ENCODE data around the gene SCN5A. TPM values are rescaled to one million over a fixed set of nuclear protein-coding genes. Genes with fewer than 3 reads are reported as not detected.

Gene SCN5A
- total and polyA plus RNA-seq, 2 donors, result 1.1 to 3.1 TPM

DNA sequence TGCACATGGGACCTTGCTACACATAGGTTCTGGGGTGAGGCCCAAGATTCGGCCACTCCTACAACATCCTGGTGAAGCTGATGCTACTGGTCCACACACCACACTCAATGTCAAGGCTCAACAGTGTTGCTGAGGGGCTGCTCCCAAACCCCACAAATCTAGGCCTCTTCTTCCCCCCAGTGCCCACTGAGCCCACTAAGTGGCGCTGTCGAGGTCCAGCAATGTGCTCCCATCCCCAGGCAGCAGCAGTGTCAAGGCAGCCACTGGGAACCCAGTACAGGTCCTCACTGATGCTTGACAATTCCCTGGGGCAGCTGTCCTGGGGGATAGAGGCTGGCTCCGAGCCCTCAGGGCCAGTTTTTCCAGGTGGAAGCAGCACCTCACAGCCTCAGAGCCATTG lies 21.5 kb downstream of the SCN5A start:
- H3K4me3 ChIP-seq (ENCODE audit: low read depth, low read length), result no peak overlapping the region
- 65% methylated on average over 4 of the region's 4 CpGs for WGBS
- DNase-seq (ENCODE audit: extremely low spot score), result no peak
- H3K4me1 ChIP-seq (ENCODE audit: insufficient read depth), result no peaks in the 10 kb centered on the region
- H3K27ac ChIP-seq (ENCODE audit: low read depth), result no peak overlapping the region
- H3K36me3 ChIP-seq (ENCODE audit: insufficient read depth), result no peaks in the 10 kb centered on the region

DNA sequence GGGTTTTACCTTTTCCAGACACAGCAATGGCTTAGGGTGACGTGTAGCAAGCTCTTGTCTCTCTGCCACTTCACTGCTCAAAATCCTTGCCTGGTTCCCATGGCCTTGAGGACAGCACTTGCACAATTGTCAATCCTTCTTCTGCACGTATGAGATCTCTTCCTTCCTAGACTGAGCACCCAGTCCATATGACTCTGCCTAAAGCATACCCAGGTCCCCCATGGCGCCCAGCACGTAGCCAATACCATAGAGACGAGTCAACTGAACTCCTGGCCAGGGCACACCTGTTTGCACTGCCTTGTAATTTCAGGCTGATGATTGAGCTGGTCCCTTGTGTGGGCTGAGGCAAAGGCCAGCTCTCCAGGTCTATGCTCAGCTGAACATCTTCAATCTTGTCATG lies 23.3 kb downstream of the SCN5A start:
- no peak for DNase-seq (ENCODE audit: extremely low spot score)
- Histone ChIP-seq H3K4me3 (ENCODE audit: low read depth, low read length) (no peak overlapping the region), H3K4me1 (ENCODE audit: insufficient read depth) (no peaks in the 10 kb centered on the region), H3K27ac (ENCODE audit: low read depth) (no peak overlapping the region), H3K36me3 (ENCODE audit: insufficient read depth) (no peaks in the 10 kb centered on the region)
- 89% methylated on average over 5 of the region's 5 CpGs for WGBS

DNA sequence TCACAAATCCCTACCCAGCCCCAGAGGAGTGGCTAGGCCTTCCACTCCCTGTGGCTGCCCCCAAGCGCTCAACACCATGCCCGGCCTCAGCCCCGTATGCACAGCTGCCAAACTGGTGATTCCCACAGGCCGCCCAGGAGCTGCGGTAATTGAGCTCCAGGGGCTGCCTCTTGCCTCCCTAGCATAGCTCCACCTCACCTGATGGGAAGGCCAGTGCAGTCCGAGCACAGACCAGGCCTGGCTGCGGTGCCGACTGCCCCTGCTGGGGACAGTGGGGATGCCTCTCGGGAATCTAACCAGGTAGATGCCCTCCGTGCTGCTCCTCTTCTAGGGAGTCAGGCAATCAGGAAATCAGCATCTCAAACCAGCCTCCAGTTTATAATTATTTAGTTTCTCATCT lies 25.9 kb downstream of the SCN5A start:
- 73% methylated on average over 10 of the region's 10 CpGs for WGBS
- Histone ChIP-seq H3K27ac (ENCODE audit: low read depth) (no peak overlapping the region), H3K4me1 (ENCODE audit: insufficient read depth) (no peaks in the 10 kb centered on the region), H3K36me3 (ENCODE audit: insufficient read depth) (no peaks in the 10 kb centered on the region), H3K4me3 (ENCODE audit: low read depth, low read length) (no peak overlapping the region)
- no peak for DNase-seq (ENCODE audit: extremely low spot score)

DNA sequence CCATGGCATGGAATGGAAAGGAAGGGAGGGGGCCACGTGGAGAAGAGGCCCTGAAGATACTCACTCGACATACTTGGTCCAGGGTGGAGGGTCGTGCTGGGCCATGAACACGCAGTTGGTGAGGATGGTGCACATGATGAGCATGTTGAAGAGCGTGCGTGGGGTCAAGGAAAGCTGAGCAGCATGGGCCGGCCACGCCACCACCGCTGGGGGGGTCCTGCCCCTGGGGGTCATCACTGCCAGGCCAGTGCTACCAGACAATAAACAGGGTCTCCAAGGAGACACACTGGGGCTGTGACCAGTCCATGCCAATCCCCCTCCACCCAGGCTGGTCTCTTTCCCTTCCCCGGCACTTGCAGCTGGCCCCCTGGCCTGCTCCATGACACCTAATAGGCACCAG lies 27.2 kb downstream of the SCN5A start:
- no peak overlapping the region for H3K27ac ChIP-seq (ENCODE audit: low read depth)
- DNase-seq (ENCODE audit: extremely low spot score), result no peak
- H3K4me3 ChIP-seq (ENCODE audit: low read depth, low read length), result no peak overlapping the region
- 94% methylated on average over 10 of the region's 10 CpGs for WGBS
- no peaks in the 10 kb centered on the region for H3K4me1 ChIP-seq (ENCODE audit: insufficient read depth)
- H3K36me3 ChIP-seq (ENCODE audit: insufficient read depth), result no peaks in the 10 kb centered on the region

DNA sequence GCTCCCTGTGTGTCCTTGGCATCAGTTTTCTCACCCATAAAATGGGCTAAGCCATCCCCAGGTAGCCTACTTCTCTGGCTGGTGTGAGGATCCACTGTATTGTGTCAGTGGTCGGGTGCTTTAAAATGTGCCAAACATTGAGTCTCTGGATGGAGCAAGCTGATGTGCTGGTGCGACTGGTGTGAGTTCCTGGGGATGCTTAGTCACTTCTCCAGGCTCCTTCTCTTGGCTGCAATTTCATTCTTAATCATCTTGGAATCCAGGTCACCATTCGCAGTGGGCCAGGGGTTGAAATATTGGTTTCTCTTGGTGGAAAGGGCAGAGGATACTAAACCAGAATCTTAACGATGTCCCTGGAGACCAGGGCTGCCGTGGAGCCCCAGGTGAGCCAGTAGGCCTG lies 29.3 kb downstream of the SCN5A start:
- Histone ChIP-seq H3K4me1 (ENCODE audit: insufficient read depth) (no peaks in the 10 kb centered on the region), H3K4me3 (ENCODE audit: low read depth, low read length) (no peak overlapping the region), H3K27ac (ENCODE audit: low read depth) (no peak overlapping the region), H3K36me3 (ENCODE audit: insufficient read depth) (no peaks in the 10 kb centered on the region)
- no peak for DNase-seq (ENCODE audit: extremely low spot score)
- WGBS, result 79% methylated on average over 5 of the region's 5 CpGs

DNA sequence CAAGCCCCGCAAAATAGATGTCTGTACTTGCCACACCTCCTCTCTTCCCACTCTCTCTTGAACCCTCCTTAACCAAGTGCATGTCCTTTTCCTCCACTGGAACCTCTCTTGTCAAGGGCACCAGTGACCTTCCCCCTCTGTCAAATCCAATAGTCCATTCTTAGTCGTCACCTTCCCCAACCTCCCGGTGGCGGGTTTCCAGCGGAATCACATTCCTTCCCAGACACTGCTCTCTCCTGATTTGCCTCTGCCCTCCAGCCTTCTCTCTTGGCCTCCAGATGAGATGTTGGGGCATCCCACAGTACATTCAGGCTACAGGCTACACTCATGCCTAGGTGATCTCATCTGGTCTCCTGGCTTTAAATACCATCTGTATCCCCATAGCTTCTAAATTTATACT lies 31.1 kb downstream of the SCN5A start:
- 87% methylated on average over 5 of the region's 5 CpGs for WGBS
- H3K36me3 ChIP-seq (ENCODE audit: insufficient read depth), result no peaks in the 10 kb centered on the region
- no peak for DNase-seq (ENCODE audit: extremely low spot score)
- no peak overlapping the region for H3K4me3 ChIP-seq (ENCODE audit: low read depth, low read length)
- H3K4me1 ChIP-seq (ENCODE audit: insufficient read depth), result no peaks in the 10 kb centered on the region
- no peak overlapping the region for H3K27ac ChIP-seq (ENCODE audit: low read depth)

DNA sequence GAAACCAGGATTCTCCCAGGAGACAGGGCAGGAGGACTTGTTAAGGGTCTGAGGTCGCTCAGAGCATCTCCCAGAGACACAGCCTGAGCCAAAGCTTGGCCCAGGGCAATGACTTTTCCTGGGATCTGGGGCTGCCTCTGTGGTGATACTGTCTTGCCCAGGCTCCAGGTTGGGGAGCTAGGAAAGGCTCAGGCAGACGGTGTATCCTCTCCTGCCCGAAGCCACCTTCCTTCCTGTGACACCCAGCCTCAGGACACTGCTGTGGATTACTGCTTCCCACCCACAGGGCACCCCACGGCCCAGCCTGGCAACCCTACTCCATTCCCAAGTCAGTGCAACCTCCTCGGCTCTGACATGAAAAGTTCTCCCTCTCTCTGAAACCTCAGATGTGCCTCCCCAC lies 31.9 kb downstream of the SCN5A start:
- H3K4me3 ChIP-seq (ENCODE audit: low read depth, low read length), result no peak overlapping the region
- no peaks in the 10 kb centered on the region for H3K36me3 ChIP-seq (ENCODE audit: insufficient read depth)
- no peak for DNase-seq (ENCODE audit: extremely low spot score)
- 79% methylated on average over 5 of the region's 5 CpGs for WGBS
- no peaks in the 10 kb centered on the region for H3K4me1 ChIP-seq (ENCODE audit: insufficient read depth)
- no peak overlapping the region for H3K27ac ChIP-seq (ENCODE audit: low read depth)

DNA sequence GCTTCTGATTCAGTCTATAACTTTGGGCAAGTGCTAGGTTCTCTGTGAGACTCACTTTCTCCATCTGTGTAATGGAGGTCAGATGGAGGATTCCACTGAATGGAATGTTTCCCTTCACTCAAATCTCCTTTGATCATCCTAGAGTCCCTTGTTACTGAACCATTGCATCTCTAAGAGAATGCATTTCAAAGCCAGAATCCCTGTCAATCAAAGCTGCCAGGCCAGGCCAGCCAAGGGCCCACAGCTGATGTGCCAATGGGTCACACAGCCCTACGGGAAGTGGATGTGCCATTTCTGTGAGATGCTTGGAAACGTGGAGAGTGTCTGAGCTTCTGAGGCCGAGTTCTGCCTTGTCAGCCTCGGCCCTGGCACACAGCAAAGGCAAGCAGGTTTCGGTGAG lies 32.4 kb downstream of the SCN5A start:
- H3K36me3 ChIP-seq (ENCODE audit: insufficient read depth), result no peaks in the 10 kb centered on the region
- no peaks in the 10 kb centered on the region for H3K4me1 ChIP-seq (ENCODE audit: insufficient read depth)
- H3K27ac ChIP-seq (ENCODE audit: low read depth), result no peak overlapping the region
- WGBS, result 78% methylated on average over 5 of the region's 5 CpGs
- H3K4me3 ChIP-seq (ENCODE audit: low read depth, low read length), result no peak overlapping the region
- DNase-seq (ENCODE audit: extremely low spot score), result no peak

DNA sequence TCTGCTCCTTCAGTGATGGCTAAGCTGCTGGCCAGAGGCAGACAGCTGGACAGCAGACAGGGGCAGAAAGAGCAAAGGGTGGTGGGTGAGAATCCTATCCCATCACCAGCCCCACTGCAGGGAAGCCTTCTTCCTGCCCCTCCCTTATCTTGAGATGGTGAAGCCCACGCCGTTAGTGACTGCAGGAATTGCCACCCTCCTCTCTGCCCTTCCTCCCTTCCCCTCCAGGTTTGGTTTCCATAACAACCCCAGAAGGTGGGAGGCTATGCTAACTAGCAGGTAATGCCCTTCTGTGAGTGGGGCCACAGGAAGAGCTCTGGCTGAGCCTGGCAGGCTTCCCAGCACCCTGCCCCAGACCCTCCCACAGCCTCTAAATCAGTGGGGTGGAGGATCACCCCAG lies 32.8 kb downstream of the SCN5A start:
- 36% methylated on average over 2 of the region's 2 CpGs for WGBS
- Histone ChIP-seq H3K36me3 (ENCODE audit: insufficient read depth) (no peaks in the 10 kb centered on the region), H3K4me1 (ENCODE audit: insufficient read depth) (no peaks in the 10 kb centered on the region), H3K27ac (ENCODE audit: low read depth) (no peak overlapping the region), H3K4me3 (ENCODE audit: low read depth, low read length) (no peak overlapping the region)
- DNase-seq (ENCODE audit: extremely low spot score), result no peak

DNA sequence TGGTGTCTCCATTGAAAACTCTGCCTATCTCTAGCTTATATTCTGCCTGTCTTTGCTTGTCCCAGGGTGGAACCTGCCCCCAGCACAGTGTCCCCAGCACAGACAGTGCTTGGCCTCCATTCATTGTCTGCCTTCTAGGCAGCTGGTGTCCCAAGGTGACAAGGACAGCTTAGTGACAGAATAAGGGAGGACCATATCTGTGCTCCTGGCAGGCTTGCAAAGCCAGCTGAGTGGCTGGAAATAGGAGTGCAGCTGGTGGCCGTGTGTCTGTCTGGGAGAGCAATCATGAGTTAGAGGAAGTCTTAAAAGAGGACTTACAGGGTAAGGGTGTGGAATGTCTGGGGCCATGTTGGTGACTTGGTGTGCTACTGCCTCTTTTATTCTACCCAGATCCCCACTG lies 33.4 kb downstream of the SCN5A start:
- H3K27ac ChIP-seq (ENCODE audit: low read depth), result no peak overlapping the region
- no peaks in the 10 kb centered on the region for H3K4me1 ChIP-seq (ENCODE audit: insufficient read depth)
- no peaks in the 10 kb centered on the region for H3K36me3 ChIP-seq (ENCODE audit: insufficient read depth)
- no peak for DNase-seq (ENCODE audit: extremely low spot score)
- WGBS, result 29% methylated on average over 1 of the region's 1 CpG
- H3K4me3 ChIP-seq (ENCODE audit: low read depth, low read length), result no peak overlapping the region

DNA sequence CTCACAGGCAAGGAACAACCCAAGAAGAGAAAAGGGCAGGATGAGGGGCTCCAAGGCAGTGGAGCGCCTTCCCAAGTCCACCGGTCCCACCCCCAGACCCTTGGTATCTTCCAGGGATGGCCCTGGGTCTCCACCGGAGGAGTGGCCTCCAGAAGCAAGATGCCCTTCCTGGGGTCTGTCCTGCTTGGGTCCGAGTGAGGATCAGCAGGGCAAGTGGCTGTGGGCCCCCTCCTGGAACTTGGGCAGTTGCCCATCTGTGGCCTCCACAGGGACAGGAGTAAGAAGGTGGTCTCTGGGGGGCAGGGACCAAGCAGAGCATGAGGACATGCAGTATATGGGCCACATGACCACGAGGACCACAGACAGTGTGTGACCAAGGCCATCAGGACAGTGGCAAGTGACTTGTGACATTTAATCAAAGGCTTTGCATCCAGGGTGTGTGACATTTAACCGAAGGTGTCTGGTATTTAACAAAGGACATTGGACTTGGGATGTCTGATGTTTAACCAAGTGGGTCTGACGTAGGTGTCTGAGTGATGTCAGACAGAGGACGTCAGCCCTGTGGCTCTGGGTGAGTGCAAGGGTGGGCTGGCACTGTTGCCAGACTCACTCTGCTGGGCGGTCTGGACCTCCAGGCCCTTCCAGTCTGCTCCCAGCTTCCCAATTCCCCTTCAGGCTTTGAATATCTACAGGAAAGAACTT lies 34.7 kb downstream of the SCN5A start:
- DNase-seq (ENCODE audit: extremely low spot score), result no peak
- 89% methylated on average over 9 of the region's 9 CpGs for WGBS
- Histone ChIP-seq H3K36me3 (ENCODE audit: insufficient read depth) (no peaks in the 10 kb centered on the region), H3K27ac (ENCODE audit: low read depth) (no peak overlapping the region), H3K4me3 (ENCODE audit: low read depth, low read length) (no peak overlapping the region), H3K4me1 (ENCODE audit: insufficient read depth) (no peaks in the 10 kb centered on the region)

DNA sequence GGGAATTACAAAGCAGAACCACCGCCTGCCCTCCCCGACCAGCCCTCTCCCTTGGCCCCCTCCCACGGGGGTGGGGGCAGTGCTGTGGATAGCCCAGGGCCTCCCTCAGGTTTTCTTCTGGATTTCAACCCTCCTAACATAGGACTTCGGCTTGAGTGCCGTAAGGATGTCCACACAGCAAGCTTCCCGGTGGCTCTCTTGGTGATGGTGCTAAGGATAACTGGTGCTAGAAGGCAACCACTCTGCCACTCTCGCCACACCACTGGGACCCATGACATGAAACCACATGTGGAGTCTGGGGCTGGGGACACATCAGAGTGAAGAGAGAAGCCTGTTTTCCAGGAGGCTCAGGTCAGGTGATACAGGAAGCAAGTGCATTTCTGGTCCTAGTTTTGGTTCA lies 35.4 kb downstream of the SCN5A start:
- H3K4me1 ChIP-seq (ENCODE audit: insufficient read depth), result no peaks in the 10 kb centered on the region
- WGBS, result 86% methylated on average over 7 of the region's 7 CpGs
- no peak overlapping the region for H3K27ac ChIP-seq (ENCODE audit: low read depth)
- H3K36me3 ChIP-seq (ENCODE audit: insufficient read depth), result no peaks in the 10 kb centered on the region
- H3K4me3 ChIP-seq (ENCODE audit: low read depth, low read length), result no peak overlapping the region
- DNase-seq (ENCODE audit: extremely low spot score), result no peak

DNA sequence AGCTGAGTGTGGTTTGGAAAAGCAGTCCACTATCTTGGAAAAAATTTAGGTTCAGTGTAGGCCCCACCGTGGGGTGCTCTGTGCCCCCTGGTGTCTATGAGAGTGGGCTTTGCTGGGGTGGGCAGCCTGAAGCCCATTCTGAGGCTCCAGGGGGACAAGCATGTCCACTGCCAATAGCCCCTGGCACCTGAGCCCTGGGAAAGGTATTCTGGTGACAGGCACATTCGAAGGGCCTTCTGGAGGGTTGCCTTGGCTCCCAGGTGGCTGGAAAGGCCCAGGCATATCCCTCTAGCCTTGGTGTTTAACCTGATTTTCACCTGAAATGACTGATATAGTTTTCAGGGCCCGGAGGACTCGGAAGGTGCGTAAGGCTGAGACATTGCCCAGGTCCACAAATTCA lies 36.1 kb downstream of the SCN5A start:
- no peak overlapping the region for H3K4me3 ChIP-seq (ENCODE audit: low read depth, low read length)

DNA sequence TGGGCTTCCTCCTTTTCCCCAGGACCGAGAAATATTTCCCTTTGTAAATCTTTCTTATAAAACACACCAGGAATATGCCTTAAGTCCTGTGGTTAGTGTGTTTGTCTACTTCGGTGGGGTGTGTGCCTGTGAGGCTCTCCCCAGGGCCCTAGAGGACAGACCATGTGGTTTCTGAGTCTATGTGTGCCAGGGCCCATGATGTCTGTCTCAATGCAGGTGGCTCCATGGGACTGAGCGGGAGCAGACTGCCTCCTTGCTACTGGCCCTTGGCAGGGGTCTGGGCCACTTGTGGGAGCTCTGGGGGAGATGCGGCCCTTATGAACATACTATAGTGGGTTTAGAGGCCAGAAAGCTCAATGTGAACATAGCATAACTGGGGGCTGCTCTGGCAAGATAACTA lies 37.6 kb downstream of the SCN5A start:
- H3K4me3 ChIP-seq (ENCODE audit: low read depth, low read length), result no peak overlapping the region
- DNase-seq (ENCODE audit: extremely low spot score), result no peak
- 87% methylated on average over 4 of the region's 4 CpGs for WGBS
- no peaks in the 10 kb centered on the region for H3K4me1 ChIP-seq (ENCODE audit: insufficient read depth)
- no peak overlapping the region for H3K27ac ChIP-seq (ENCODE audit: low read depth)
- H3K36me3 ChIP-seq (ENCODE audit: insufficient read depth), result no peaks in the 10 kb centered on the region

More for the DNA sequence above, 36.1 kb downstream of the SCN5A start:
- Histone ChIP-seq H3K27ac (ENCODE audit: low read depth) (no peak overlapping the region), H3K36me3 (ENCODE audit: insufficient read depth) (no peaks in the 10 kb centered on the region), H3K4me1 (ENCODE audit: insufficient read depth) (no peaks in the 10 kb centered on the region)
- no peak for DNase-seq (ENCODE audit: extremely low spot score)
- WGBS, result 91% methylated on average over 5 of the region's 5 CpGs

DNA sequence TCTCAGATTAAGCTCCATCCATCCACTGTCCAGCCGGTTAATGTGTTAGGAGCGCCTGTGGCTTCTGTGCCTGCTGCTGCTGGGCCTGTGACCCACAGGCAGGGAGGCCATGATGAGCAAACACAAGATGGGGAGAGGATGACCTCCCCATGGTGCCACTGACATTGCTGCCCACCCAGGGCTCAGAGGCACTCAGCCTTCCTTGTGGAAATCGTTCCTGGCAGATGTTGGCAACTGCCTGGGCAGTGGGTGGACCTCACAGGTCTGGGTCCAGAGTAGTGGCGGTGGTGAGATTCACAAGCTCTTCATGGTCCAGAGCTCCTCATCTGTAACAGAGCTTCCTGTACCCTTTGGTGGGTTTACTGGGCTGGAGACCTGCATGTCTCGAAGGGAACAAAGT lies 38.6 kb downstream of the SCN5A start:
- 92% methylated on average over 5 of the region's 5 CpGs for WGBS
- Histone ChIP-seq H3K4me1 (ENCODE audit: insufficient read depth) (no peaks in the 10 kb centered on the region), H3K36me3 (ENCODE audit: insufficient read depth) (no peaks in the 10 kb centered on the region)

More for the DNA sequence above, 38.6 kb downstream of the SCN5A start:
- H3K27ac ChIP-seq (ENCODE audit: low read depth), result no peak overlapping the region
- no peak overlapping the region for H3K4me3 ChIP-seq (ENCODE audit: low read depth, low read length)
- DNase-seq (ENCODE audit: extremely low spot score), result no peak

Data from urinary bladder (tissue), 4 donors.